Fibroblast of pulmonary artery (primary cell): ENCODE data around the gene BRPF3.

Experiments
- DNase-seq: peaks from one replicate; pipeline ENCODE4 v3.0.0-alpha.2; 2010; ENCODE audit warnings: low read depth
- H3K4me3 ChIP-seq: replicated peaks from 2 replicates; pipeline ENCODE4 v1.5.1; 2011; ENCODE audit warnings: low read depth, mild to moderate bottlenecking, control low read depth, low read length, moderate library complexity
- TF ChIP-seq, protein P1 (sequence below): IDR thresholded peaks from 2 replicates; pipeline ENCODE4 v1.5.1; 2011; ENCODE audit warnings: mild to moderate bottlenecking, control low read depth, low read length, inconsistent platforms; ENCODE audit errors: missing control alignments

BRPF3 gene

GRCh38 chr6:36198986-36199385 lies 2.4 kb downstream of the BRPF3 start:
- no peak overlapping the region for H3K4me3 ChIP-seq
- DNase-seq = no peak
- TF ChIP-seq, protein P1, sequence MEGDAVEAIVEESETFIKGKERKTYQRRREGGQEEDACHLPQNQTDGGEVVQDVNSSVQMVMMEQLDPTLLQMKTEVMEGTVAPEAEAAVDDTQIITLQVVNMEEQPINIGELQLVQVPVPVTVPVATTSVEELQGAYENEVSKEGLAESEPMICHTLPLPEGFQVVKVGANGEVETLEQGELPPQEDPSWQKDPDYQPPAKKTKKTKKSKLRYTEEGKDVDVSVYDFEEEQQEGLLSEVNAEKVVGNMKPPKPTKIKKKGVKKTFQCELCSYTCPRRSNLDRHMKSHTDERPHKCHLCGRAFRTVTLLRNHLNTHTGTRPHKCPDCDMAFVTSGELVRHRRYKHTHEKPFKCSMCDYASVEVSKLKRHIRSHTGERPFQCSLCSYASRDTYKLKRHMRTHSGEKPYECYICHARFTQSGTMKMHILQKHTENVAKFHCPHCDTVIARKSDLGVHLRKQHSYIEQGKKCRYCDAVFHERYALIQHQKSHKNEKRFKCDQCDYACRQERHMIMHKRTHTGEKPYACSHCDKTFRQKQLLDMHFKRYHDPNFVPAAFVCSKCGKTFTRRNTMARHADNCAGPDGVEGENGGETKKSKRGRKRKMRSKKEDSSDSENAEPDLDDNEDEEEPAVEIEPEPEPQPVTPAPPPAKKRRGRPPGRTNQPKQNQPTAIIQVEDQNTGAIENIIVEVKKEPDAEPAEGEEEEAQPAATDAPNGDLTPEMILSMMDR = no peak

DNA sequence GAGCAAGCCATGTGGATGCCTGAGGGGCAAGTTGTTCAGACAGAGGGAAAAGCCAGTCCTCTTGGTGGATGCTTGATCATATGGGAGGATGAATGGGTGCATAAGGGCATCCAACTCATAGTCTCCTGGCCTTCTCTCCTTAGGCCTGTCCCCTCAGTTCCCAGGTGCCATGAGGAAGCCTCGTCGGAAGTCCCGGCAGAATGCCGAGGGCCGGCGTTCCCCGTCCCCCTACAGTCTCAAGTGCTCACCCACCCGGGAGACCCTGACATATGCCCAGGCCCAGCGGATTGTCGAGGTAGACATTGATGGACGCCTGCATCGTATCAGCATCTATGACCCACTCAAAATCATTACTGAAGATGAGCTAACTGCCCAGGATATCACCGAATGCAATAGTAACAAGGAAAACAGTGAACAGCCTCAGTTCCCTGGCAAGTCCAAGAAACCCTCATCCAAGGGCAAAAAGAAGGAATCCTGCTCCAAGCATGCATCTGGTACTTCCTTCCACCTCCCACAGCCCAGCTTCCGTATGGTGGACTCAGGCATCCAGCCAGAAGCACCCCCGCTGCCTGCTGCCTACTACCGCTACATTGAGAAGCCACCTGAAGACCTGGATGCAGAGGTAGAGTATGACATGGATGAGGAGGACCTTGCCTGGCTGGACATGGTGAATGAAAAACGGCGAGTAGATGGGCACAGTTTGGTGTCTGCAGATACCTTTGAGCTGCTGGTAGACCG lies 3.8 kb downstream of the BRPF3 start:
- TF ChIP-seq, protein P1 = no peak
- no peak overlapping the region for H3K4me3 ChIP-seq
- no peak for DNase-seq

DNA sequence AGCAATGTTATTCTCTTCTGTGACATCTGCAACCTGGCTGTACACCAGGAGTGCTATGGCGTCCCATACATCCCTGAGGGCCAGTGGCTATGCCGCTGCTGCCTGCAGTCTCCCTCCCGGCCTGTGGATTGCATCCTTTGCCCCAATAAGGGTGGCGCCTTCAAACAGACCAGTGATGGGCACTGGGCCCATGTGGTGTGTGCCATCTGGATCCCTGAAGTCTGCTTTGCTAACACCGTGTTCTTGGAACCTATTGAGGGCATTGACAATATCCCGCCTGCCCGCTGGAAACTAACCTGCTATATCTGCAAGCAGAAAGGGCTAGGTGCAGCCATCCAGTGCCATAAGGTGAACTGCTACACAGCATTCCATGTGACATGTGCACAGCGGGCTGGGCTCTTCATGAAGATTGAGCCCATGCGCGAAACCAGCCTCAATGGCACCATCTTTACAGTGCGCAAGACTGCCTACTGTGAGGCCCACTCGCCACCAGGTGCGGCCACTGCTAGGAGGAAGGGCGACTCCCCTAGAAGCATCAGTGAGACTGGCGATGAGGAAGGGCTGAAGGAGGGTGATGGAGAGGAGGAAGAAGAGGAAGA lies 4.6 kb downstream of the BRPF3 start:
- TF ChIP-seq, protein P1 = no peak
- DNase-seq = no peak
- H3K4me3 ChIP-seq = no peak overlapping the region

- no peak for DNase-seq
- H3K4me3 ChIP-seq = no peak overlapping the region
- TF ChIP-seq, protein P1 = no peak
Observed at GRCh38 chr6:36201612-36202011, 5.1 kb downstream of the BRPF3 start.

DNA sequence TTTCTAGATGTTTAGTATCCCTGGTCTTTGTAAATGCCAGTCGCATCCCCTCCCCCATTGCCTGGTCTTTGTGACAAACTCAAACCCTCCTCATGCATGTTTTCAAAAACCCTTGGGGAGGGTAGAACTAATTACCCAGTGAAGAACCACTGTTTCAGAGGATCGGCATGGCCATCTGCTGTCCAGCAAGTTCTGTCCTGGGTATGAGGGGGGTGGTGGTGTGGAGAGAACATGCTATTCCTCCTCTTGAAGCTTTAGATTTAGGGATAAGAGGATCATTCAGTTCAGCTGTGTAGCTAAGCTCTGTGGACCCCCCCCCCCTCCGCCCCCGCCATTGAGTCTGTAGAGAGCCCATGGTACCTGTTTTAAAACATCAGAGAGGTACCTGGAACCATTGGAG lies 5.6 kb downstream of the BRPF3 start:
- TF ChIP-seq, protein P1 = no peak
- no peak for DNase-seq
- H3K4me3 ChIP-seq = no peak overlapping the region

GRCh38 chr6:36204068-36204753 lies 7.7 kb downstream of the BRPF3 start:
- no peak for DNase-seq
- H3K4me3 ChIP-seq = no peak overlapping the region
- TF ChIP-seq, protein P1 = no peak
